ENCODE measurements around the gene TNXB.
A peak's percentile ranks its signal among the peaks of the same experiment; 100 is the strongest.

The TNXB gene

GRCh38 chr6:32137454-32137853, 28.3 kb upstream of the TNXB start:
- DNase-seq: no peak

- peak; percentile 73 for DNase-seq
These were observed 24.6 kb upstream of the TNXB start for GRCh38 chr6:32133786-32134185.

GRCh38 chr6:32132110-32132509, 23.0 kb upstream of the TNXB start:
- DNase-seq: no peak

GRCh38 chr6:32131439-32131948, 22.4 kb upstream of the TNXB start:
- no peak for DNase-seq

- DNase-seq: no peak
These were observed 20.4 kb upstream of the TNXB start for GRCh38 chr6:32129297-32130088.

GRCh38 chr6:32128751-32129296, 19.7 kb upstream of the TNXB start:
- no peak for DNase-seq

GRCh38 chr6:32127717-32128592, 18.8 kb upstream of the TNXB start, which contains the start of gene ATF6B:
Gene ATF6B, minus strand, starts transcription at chr6:32128246. Its CDS starts 39 bp downstream, at chr6:32128207.
- DNase-seq: peak; percentile 100

GRCh38 chr6:32127409-32127716, 18.2 kb upstream of the TNXB start:
- DNase-seq: no peak

GRCh38 chr6:32126880-32127279, 17.7 kb upstream of the TNXB start:
- no peak for DNase-seq

- no peak for DNase-seq
These were observed 14.5 kb upstream of the TNXB start for GRCh38 chr6:32123681-32124080.

- no peak for DNase-seq
These were observed 11.5 kb upstream of the TNXB start for GRCh38 chr6:32120573-32121059.

- peak; percentile 79 for DNase-seq
These were observed 9.9 kb upstream of the TNXB start for GRCh38 chr6:32118782-32119628.

GRCh38 chr6:32117461-32117860, 8.3 kb upstream of the TNXB start:
- no peak for DNase-seq

- no peak for DNase-seq
These were observed 7.5 kb upstream of the TNXB start for GRCh38 chr6:32116674-32117073.

GRCh38 chr6:32115623-32116022, 6.5 kb upstream of the TNXB start:
- DNase-seq: no peak

GRCh38 chr6:32114796-32115195, 5.7 kb upstream of the TNXB start:
- DNase-seq: peak; percentile 69

- peak; percentile 81 for DNase-seq
These were observed 4.5 kb upstream of the TNXB start for GRCh38 chr6:32113386-32114352.

GRCh38 chr6:32112431-32112980, 3.4 kb upstream of the TNXB start:
- no peak for DNase-seq

GRCh38 chr6:32111424-32112066, 2.4 kb upstream of the TNXB start:
- DNase-seq: no peak

GRCh38 chr6:32110632-32111031, 1.5 kb upstream of the TNXB start:
- DNase-seq: no peak
